Choroid plexus epithelial cell (primary cell): ENCODE data around the gene SH3RF1.
A peak's percentile ranks its signal among the peaks of the same experiment; 100 is the strongest.

Source experiments
- DNase-seq: peaks from one replicate; pipeline ENCODE4 v3.0.0-alpha.2; 2010; ENCODE audit warnings: low read depth
- H3K4me3 ChIP-seq: 2 replicates; pipeline ENCODE4 v1.5.1; 2011; ENCODE audit warnings: low read depth, mild to moderate bottlenecking, control low read depth, low read length, moderate library complexity
- TF ChIP-seq, protein P1 (sequence below): conservative IDR thresholded peaks from 2 replicates; pipeline ENCODE4 v1.5.1; 2011; ENCODE audit warnings: low read depth, mild to moderate bottlenecking, control low read depth, inconsistent platforms, low read length, moderate library complexity

Gene SH3RF1

DNA sequence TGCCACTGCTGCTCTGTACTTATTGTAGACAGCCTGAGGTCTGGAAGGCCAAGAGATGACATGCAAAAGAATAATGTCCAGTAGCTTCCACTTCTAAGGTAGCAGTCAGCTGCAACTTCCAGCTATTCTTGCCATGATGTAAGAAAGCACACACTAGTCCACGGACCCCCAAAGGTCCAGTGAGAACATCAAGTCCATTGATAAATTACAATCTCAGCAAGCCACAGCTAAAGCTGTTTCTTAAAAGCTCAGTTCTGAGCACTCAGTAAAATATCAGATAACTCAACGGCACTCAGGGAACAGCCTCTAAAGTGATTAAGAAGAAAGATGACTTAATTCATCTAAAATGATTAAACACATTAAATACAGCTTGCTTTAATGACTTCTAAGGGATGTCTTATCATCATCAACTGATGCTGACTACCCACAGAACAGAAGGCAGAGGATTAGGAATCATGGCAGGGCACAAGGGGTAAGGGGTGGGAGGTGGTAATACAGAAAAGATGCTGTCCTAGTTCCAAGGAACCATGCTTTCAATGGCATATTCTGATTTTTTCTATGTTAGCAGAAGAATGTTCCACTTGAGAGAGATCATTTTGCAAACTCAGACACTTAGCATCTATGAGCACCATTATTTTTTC, 161.6 kb downstream of the SH3RF1 start:
- no peak for DNase-seq
- TF ChIP-seq, protein P1, sequence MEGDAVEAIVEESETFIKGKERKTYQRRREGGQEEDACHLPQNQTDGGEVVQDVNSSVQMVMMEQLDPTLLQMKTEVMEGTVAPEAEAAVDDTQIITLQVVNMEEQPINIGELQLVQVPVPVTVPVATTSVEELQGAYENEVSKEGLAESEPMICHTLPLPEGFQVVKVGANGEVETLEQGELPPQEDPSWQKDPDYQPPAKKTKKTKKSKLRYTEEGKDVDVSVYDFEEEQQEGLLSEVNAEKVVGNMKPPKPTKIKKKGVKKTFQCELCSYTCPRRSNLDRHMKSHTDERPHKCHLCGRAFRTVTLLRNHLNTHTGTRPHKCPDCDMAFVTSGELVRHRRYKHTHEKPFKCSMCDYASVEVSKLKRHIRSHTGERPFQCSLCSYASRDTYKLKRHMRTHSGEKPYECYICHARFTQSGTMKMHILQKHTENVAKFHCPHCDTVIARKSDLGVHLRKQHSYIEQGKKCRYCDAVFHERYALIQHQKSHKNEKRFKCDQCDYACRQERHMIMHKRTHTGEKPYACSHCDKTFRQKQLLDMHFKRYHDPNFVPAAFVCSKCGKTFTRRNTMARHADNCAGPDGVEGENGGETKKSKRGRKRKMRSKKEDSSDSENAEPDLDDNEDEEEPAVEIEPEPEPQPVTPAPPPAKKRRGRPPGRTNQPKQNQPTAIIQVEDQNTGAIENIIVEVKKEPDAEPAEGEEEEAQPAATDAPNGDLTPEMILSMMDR = no peak
- no peak overlapping the region for H3K4me3 ChIP-seq

DNA sequence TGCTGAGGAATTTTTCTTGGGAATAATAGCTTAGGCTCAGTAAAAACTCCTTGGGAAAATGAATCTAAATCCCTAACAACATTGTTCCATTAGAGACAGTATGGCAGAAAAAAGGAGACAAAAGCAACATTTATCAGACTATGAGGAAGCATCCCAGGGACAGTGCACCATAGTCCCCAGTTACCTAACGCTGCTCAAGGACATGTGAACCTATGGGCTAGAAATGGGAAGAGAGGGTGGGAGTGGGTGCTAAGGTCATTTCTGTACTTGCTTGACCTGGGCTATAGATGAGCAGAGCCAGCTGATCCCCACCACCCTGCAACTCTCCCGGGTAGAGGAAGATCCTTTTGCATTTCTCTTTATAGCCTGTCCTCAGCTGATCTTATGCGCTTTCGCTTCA, 162.5 kb downstream of the SH3RF1 start:
- no peak for DNase-seq
- H3K4me3 ChIP-seq = no peak overlapping the region
- TF ChIP-seq, protein P1 = no peak

DNA sequence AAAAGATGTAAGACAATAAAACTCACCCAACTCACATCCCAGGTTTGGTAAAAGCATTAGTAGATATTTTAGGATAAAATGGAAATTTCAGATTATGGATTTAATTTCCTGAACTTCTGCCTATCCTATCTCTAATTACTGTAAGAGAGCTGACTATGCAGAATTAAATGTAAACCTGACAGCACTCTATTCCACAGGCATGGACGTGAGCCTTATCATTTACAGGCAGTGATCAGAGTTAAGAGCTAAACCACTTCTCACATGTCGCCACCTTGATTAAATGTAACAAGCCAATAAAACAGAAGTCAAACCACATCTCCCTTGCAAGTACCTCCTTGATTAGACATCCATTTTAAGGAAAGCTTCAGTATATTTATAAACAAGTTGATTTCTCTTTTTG, 163.2 kb downstream of the SH3RF1 start:
- DNase-seq = no peak
- TF ChIP-seq, protein P1 = no peak
- H3K4me3 ChIP-seq = no peak overlapping the region

DNA sequence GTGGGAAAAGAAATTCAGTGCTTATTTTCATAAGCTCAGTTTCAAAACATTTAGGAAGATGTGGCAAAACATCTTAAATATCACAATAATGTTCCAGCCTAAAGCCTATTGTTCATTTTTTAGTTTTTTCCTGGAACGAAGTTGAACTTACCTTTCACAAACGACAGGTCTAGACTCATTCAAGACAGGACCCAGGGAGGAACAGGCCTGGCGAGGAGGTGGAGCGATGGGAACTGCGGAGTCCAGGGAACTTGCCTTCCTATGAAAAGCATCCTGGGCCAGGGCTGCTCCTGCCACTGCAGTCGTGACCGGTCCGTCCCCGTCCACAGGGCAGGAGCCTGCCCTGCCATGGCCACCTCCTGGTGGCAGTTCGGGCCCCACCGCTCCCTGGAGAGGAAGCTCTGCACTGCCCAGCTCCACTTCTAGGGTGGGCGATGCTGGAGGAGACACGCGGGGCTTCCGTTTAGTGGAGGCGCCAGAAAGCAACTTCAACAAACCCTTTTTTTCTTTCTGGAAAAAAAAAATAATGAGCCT, 164.0 kb downstream of the SH3RF1 start:
- no peak for DNase-seq
- TF ChIP-seq, protein P1 = no peak
- H3K4me3 ChIP-seq = no peak overlapping the region

DNA sequence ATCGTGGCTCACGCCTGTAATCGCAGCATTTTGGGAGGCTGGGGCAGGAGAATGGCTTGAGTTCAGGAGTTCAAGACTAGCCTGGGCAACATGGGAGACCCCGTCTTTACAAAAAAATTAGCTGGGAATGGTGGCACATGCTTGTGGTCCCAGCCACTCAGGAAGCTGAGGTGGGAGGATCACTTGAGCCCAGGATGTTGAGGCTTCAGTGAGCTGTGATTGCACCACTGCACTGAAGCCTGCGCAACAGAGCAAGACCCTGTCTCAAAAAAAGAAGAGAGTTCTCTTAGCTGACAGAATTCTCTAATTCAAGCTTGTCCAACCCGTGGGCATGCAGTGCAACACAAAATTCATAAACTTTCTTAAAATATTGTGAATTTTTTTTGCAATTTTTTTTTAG, 165.1 kb downstream of the SH3RF1 start:
- DNase-seq = no peak
- TF ChIP-seq, protein P1 = no peak
- H3K4me3 ChIP-seq = no peak overlapping the region

DNA sequence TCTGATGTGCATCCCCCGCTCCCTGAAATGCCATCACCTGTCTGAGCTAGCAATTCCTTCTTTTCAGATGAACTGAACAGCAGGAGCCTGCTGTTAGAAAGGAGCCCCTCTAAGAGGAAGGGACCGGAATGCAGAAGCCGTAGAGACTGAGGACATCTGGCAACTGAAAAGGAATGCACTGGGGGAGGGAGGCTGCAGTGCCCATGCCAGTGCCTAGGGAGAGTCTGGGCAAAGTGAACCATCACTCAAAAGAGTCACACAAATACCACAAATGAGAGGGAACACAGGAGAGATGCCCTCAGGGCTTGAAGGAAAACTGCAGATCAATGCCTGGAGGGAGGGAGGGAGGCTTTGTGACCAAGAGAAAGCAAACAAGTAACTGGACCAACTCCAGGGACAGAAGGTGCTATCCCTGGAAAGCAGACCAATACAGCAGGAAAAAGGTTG, 166.8 kb downstream of the SH3RF1 start:
- H3K4me3 ChIP-seq = no peak overlapping the region
- DNase-seq = peak; percentile 31
- TF ChIP-seq, protein P1 = no peak

DNA sequence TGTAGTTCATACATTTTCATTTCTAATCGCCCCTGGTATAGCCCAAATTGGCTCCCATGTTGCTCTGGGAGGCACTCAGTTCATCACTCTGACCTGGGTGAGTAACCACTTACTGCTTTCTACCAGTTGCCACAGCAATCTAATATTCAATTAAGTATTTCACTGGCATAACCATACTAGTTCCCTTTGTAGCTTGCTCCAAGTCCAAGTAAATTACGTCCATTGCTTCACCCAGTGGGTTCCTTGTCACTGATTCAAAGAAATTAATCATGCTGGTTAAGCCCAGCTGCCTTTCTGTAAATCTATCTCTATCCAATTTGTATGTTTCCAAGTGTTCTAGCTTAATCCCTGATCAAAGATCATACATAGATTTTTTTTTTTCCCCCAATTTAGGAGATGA, 168.7 kb downstream of the SH3RF1 start:
- H3K4me3 ChIP-seq = no peak overlapping the region
- TF ChIP-seq, protein P1 = no peak
- DNase-seq = no peak
